GM23248 (cell line): ENCODE measurements around the gene NTRK2.

ENCODE experiments used
- EZH2 ChIP-seq: fragments of 200-600 bp; sonication (generic); IDR thresholded peaks from 2 replicates; pipeline ENCODE4 v1.6.1; 2018; ENCODE audit warnings: antibody characterized with exemption, mild to moderate bottlenecking; ENCODE audit not compliant: insufficient read depth, poor library complexity, severe bottlenecking
- EZH2phosphoT487 ChIP-seq: fragments of 200-600 bp; sonication (generic); IDR thresholded peaks from 2 replicates; pipeline ENCODE4 v1.6.1; 2018; ENCODE audit warnings: antibody characterized with exemption, moderate library complexity, mild to moderate bottlenecking, low read depth; ENCODE audit not compliant: insufficient read depth

DNA sequence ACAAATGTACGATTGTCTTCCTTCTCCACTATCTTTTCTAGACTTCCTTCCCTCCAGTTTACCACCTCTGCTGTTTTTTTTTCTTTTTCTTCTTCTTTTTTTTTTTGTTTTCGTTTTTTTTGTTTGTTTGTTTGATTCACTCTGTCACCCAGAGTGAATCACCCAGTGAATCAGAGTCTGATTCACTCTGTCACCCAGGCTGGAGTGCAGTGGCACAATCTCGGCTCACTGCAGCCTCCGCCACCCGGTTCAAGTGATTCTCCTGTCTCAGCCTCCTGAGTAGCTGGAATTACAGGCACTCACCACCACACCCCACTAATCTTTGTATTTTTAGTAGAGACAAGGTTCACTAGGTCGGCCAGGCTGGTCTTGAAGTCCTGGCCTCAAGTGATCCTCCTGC lies 375.7 kb downstream of the NTRK2 start:
- no peak for TF ChIP-seq EZH2
- no peak for TF ChIP-seq EZH2phosphoT487
